Measurements from ENCODE around the gene ZFYVE28.

DNA sequence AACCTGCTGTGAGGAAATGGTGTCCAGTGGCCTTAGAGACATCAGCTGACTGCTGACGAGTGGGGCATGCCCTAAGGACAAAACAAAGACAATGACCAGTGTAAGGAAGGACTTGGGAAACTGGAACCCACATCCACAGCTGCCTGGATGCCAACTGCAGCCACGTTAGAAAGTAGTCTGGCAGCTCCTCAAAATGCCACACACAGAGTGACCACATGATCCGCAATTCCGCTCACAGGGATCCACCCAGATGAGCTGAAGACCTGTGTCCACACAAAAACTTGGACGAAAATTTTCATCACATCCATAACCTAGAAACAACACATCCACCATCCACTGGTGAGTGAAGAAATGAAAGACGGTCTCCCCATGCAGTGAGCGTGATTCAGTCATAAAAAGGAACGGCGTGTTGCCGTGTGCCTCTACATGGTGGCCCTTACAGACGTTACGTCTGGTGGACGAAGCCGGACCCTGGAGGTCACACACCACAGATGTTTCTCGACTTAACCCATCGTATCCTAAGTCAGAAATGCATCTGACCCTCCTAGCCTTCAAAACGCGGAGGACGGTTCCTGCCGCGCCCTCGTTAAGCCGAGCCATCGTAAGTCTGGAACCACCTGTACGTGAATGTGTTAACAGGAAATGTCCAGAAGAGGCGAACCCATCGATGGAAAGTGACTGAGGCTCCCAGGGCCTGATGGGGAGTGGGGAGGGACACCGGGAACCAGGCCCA, 115.9 kb downstream of the ZFYVE28 start:
- TF ChIP-seq POLR2A (IDR thresholded peaks at IDR 0.05; ENCODE audit: low read depth, low read length) (no peak), POLR2AphosphoS5 (IDR thresholded peaks at IDR 0.05; ENCODE audit: low read depth, low read length) (no peak), TAF1 (IDR thresholded peaks at IDR 0.05; ENCODE audit: low read depth, low read length) (no peak), POU2F2 (IDR thresholded peaks at IDR 0.05; ENCODE audit: low read depth, low read length) (no peak)
